Adipocyte (in vitro differentiated cells): ENCODE results near the gene CST9L.

ENCODE experiments used
- DNase-seq: peaks from one replicate; pipeline ENCODE4 v3.0.0-alpha.2; 2015; ENCODE audit warnings: low read depth
- H3K27me3 ChIP-seq: replicated peaks from 2 replicates; pipeline ENCODE4 v1.7.0; 2013; ENCODE audit warnings: mild to moderate bottlenecking, low read length, moderate library complexity; ENCODE audit not compliant: control insufficient read depth, insufficient read depth
- H3K36me3 ChIP-seq: 2 replicates; pipeline ENCODE4 v1.7.0; 2013; ENCODE audit warnings: low read length, mild to moderate bottlenecking, moderate library complexity; ENCODE audit not compliant: control insufficient read depth, insufficient read depth, severe bottlenecking
- H3K4me1 ChIP-seq: 2 replicates; pipeline ENCODE4 v1.7.0; 2013; ENCODE audit warnings: mild to moderate bottlenecking, low read length, moderate library complexity; ENCODE audit not compliant: control insufficient read depth, insufficient read depth
- H3K4me3 ChIP-seq: 2 replicates; pipeline ENCODE4 v1.7.0; 2013; ENCODE audit warnings: mild to moderate bottlenecking, low read length, moderate library complexity
- H3K9ac ChIP-seq: 2 replicates; pipeline ENCODE4 v1.7.0; 2013; ENCODE audit warnings: mild to moderate bottlenecking, low read length, moderate library complexity
- H3K9me3 ChIP-seq: 2 replicates; pipeline ENCODE4 v1.7.0; 2013; ENCODE audit warnings: mild to moderate bottlenecking, low read length, moderate library complexity; ENCODE audit not compliant: control insufficient read depth

Gene CST9L

DNA sequence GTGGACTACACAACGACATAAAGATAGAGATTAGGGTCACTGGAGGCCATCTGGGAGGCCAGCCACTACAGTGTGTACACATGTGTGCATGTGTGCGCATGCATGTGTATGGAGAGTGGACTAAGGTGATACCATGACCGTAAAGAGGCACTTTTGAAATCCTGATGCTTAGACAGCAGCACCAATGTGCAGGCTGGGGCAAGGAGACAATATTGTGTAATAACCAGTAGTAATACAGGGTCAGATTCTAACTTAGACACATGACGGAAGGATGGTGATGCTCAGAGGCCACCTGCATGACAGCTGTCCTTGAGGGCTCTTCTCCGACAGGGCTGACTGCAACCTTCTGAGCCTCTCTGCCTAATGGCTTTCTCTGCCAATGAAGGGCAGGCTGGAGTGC is 25.5 kb downstream of the CST9L start:
- Histone ChIP-seq H3K9me3 (peaks cover 8% of the 10 kb centered on the region), H3K27me3 (peaks cover 8% of the 10 kb centered on the region), H3K4me3 (no peak overlapping the region), H3K36me3 (no peaks in the 10 kb centered on the region), H3K4me1 (no peaks in the 10 kb centered on the region), H3K9ac (no peak overlapping the region)
- DNase-seq: no peak

DNA sequence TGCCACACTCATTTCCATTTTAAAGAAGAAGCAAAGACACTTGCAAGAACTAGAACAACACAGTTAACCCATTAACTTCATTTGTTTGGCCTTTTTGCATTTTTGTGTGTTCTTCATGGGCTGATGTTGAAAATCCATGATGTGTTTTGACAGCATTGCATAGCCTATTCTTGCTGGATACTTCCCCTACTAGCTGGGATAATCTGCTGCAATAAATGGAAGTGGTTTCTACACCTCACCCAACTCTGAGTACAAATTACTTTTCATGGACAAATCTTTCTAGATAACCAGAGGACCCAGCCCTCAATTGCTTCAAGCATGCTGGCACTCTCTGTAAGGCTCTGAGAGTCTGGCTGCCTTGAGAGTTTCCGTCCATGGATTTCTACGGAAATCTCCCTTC is 26.5 kb downstream of the CST9L start:
- Histone ChIP-seq H3K4me1 (no peaks in the 10 kb centered on the region), H3K4me3 (no peak overlapping the region), H3K9ac (no peak overlapping the region), H3K9me3 (peaks cover 8% of the 10 kb centered on the region), H3K36me3 (no peaks in the 10 kb centered on the region), H3K27me3 (peaks cover 8% of the 10 kb centered on the region)
- no peak for DNase-seq

DNA sequence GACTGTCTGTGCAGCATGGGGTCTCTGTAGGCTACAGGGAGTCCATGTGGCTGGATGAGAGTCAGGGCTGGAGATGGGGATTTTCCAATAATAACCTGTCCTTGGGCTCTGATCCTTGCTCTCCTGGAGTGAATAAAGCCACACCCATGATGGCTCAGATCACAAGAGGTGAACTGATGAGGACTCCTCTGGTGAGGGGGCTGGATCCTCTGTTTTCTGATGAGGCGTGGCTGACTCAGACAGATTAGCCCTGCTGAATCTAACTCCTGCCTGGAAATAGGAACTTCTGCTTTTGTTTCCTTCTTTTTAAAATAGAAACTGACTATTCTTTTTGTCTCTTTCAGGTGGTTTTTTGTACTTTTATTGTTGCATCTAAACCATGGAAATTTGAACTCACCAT is 27.0 kb downstream of the CST9L start:
- H3K27me3 ChIP-seq: peaks cover 8% of the 10 kb centered on the region
- no peak overlapping the region for H3K9ac ChIP-seq
- H3K4me3 ChIP-seq: no peak overlapping the region
- H3K9me3 ChIP-seq: peaks cover 8% of the 10 kb centered on the region
- no peaks in the 10 kb centered on the region for H3K36me3 ChIP-seq
- H3K4me1 ChIP-seq: no peaks in the 10 kb centered on the region
- no peak for DNase-seq

- peaks cover 8% of the 10 kb centered on the region for H3K9me3 ChIP-seq
- peaks cover 3% of the 10 kb centered on the region for H3K27me3 ChIP-seq
- DNase-seq: no peak
- H3K4me1 ChIP-seq: no peaks in the 10 kb centered on the region
- no peak overlapping the region for H3K4me3 ChIP-seq
- no peaks in the 10 kb centered on the region for H3K36me3 ChIP-seq
- no peak overlapping the region for H3K9ac ChIP-seq
These were observed 27.7 kb downstream of the CST9L start for GRCh38 chr20:23540624-23541023.

- Histone ChIP-seq H3K9ac (no peak overlapping the region), H3K4me1 (no peaks in the 10 kb centered on the region), H3K36me3 (no peaks in the 10 kb centered on the region), H3K4me3 (no peak overlapping the region), H3K9me3 (no peaks in the 10 kb centered on the region), H3K27me3 (no peaks in the 10 kb centered on the region)
- DNase-seq: no peak
These were observed 31.3 kb downstream of the CST9L start for GRCh38 chr20:23537030-23537429.

DNA sequence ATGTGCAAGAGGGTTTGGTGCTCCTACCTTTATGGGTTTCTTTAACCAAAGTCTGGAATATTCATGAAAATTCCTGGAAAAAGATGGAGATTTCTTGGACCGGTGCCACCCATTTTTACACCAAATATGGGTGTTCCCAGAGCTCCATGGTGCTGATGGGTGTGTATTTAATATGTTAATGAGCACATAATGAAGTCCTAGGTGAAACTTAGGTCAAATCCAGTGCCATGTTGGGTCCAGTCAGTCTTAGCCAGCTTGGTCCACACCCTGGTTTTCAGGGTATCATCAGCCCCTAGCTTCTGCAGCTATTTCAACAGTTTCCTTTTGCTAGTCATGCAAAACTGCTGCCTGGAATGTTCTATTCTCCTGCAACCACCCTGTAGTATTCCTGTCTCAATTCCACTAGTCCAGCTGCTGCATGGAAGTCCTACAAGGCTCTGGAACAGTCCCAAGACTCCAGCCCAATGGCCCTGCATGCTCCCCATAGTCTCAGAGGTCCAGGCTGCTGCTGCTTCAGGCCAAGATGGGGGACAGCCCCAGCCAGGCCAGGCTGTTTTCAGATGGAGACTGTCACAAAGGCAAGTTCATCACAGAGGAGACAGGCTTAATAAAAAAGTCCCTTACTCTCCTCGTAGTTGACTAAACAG is 31.8 kb downstream of the CST9L start:
- DNase-seq: no peak

GRCh38 chr20:23534801-23535593 is 33.3 kb downstream of the CST9L start:
- no peak overlapping the region for H3K4me3 ChIP-seq
- H3K4me1 ChIP-seq: no peaks in the 10 kb centered on the region
- DNase-seq: no peak
- H3K9me3 ChIP-seq: peaks cover 5% of the 10 kb centered on the region
- no peaks in the 10 kb centered on the region for H3K27me3 ChIP-seq
- H3K9ac ChIP-seq: no peak overlapping the region
- no peaks in the 10 kb centered on the region for H3K36me3 ChIP-seq

More for the DNA sequence above, 31.8 kb downstream of the CST9L start:
- Histone ChIP-seq H3K4me3 (no peak overlapping the region), H3K9ac (no peak overlapping the region), H3K36me3 (no peaks in the 10 kb centered on the region), H3K9me3 (no peaks in the 10 kb centered on the region), H3K4me1 (no peaks in the 10 kb centered on the region), H3K27me3 (no peaks in the 10 kb centered on the region)

DNA sequence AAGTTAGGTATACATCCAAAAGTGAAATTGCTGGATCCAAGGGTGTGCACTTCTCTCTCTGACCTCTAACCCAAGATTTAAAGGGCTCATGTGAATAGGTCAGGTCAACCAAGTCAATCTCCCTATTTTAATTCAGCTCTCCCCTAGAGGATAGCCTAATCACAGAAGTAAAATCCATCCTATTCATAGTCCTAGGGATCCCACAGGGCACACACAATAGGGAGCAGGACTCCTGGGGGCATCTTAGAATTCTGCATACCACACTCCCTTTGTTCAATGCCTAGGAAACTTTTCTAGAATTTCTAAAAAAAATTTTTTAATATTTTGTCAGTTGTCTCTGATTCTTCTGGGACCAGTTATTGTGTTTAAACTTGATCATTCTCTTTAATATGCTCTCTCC is 35.1 kb downstream of the CST9L start:
- H3K4me1 ChIP-seq: no peaks in the 10 kb centered on the region
- no peak overlapping the region for H3K9ac ChIP-seq
- H3K36me3 ChIP-seq: no peaks in the 10 kb centered on the region
- H3K9me3 ChIP-seq: peaks cover 20% of the 10 kb centered on the region
- no peak for DNase-seq
- H3K27me3 ChIP-seq: no peaks in the 10 kb centered on the region
- H3K4me3 ChIP-seq: no peak overlapping the region

- no peak for DNase-seq
- H3K27me3 ChIP-seq: no peaks in the 10 kb centered on the region
- H3K9me3 ChIP-seq: peaks cover 24% of the 10 kb centered on the region
- no peaks in the 10 kb centered on the region for H3K36me3 ChIP-seq
- no peak overlapping the region for H3K9ac ChIP-seq
- H3K4me1 ChIP-seq: no peaks in the 10 kb centered on the region
- no peak overlapping the region for H3K4me3 ChIP-seq
These were observed 35.8 kb downstream of the CST9L start for GRCh38 chr20:23532533-23532932.

DNA sequence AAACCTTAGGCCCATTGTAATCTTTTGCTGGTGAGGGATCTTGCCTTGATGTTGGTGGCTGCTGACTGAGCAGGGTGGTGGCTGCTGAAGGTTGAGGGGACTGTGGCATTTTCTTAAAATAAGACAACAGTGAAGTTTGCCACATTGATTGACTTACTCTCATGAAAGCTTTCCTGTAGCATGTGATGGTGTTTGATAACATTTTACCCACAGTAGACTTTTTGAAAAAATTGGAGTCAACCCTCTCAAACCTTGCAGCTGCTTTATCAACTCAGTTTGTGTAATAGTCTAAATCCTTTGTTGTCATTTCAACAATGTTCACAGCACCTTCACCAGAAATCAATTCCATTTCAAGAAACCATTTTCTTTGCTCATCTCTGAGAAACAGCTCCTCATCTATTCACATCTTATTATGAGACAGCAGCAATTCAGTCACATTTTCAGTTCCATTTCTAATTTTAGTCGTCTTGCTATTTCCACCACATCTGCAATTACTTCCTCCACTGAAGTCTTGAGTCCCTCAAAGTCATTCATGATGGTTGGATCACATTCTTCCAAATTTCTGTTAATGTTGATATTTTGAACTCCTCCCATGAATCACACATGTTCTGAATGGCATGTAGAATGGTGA is 37.2 kb downstream of the CST9L start:
- no peak for DNase-seq
- Histone ChIP-seq H3K27me3 (no peaks in the 10 kb centered on the region), H3K36me3 (no peaks in the 10 kb centered on the region), H3K9ac (no peak overlapping the region), H3K4me3 (no peak overlapping the region), H3K9me3 (peaks cover 27% of the 10 kb centered on the region), H3K4me1 (no peaks in the 10 kb centered on the region)

- Histone ChIP-seq H3K27me3 (no peaks in the 10 kb centered on the region), H3K9ac (no peak overlapping the region), H3K9me3 (peaks cover 27% of the 10 kb centered on the region), H3K4me3 (no peak overlapping the region), H3K36me3 (no peaks in the 10 kb centered on the region), H3K4me1 (no peaks in the 10 kb centered on the region)
- DNase-seq: no peak
These were observed 39.3 kb downstream of the CST9L start for GRCh38 chr20:23528867-23529431.
